Omental fat pad (tissue), 4 donors: Measurements from ENCODE around the gene PDE11A. TPM values are rescaled to one million over a fixed set of nuclear protein-coding genes. Genes with fewer than 3 reads are reported as not detected.

Source experiments
- ATAC-seq: fragments of 150-250 bp; one replicate; pipeline ENCODE4 v1.9.1; 2016; ENCODE audit warnings: mild to moderate bottlenecking, moderate library complexity; ENCODE audit not compliant: low FRiP score
- DNase-seq: peaks from one replicate; pipeline ENCODE4 v3.0.0-alpha.2; 2019; ENCODE audit warnings: low spot score
- total RNA-seq, 4 donors: library from RNA; depleted of rRNA; stranded (reverse); fragments of >200 nt; gene quantifications; one replicate each; pipeline ENCODE4 v1.1.0, GENCODE V29; 2016
- TF ChIP-seq, protein P1 (sequence below), 3 donors: fragments of 450-650 bp; IDR thresholded peaks; one replicate each; pipeline ENCODE4 v1.5.1; 2016 to 2017; ENCODE audit warnings: antibody characterized with exemption in 3 of 3, mild to moderate bottlenecking in 3 of 3, moderate library complexity in 2 of 3

PDE11A gene
- total RNA-seq, 4 donors from 2014 or later, result 0.16 to 0.65 TPM; not detected in 2

DNA sequence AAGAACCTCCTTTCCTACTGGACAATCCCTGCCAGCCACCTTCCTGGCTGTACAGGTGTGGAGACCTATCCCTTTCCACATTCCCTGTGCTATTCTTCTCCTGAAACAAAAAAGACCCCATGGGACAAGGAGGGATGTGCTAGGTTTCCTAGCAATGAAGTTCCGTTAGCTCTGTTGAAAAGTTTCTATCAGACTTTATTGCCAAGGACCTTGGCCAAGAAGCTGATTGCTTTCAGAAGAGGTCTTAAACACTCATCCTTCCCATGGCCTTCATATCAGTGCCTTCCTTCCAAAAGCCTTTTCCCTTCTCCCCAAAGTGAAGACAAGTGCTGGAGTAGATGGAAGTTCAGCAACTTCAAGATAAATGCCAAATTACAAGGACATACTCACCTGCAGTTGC lies 485.2 kb downstream of the PDE11A start:
- ATAC-seq (no peak), DNase-seq (no peak)
- TF ChIP-seq, protein P1, sequence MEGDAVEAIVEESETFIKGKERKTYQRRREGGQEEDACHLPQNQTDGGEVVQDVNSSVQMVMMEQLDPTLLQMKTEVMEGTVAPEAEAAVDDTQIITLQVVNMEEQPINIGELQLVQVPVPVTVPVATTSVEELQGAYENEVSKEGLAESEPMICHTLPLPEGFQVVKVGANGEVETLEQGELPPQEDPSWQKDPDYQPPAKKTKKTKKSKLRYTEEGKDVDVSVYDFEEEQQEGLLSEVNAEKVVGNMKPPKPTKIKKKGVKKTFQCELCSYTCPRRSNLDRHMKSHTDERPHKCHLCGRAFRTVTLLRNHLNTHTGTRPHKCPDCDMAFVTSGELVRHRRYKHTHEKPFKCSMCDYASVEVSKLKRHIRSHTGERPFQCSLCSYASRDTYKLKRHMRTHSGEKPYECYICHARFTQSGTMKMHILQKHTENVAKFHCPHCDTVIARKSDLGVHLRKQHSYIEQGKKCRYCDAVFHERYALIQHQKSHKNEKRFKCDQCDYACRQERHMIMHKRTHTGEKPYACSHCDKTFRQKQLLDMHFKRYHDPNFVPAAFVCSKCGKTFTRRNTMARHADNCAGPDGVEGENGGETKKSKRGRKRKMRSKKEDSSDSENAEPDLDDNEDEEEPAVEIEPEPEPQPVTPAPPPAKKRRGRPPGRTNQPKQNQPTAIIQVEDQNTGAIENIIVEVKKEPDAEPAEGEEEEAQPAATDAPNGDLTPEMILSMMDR (IDR thresholded peaks at IDR 0.05), result no peak

DNA sequence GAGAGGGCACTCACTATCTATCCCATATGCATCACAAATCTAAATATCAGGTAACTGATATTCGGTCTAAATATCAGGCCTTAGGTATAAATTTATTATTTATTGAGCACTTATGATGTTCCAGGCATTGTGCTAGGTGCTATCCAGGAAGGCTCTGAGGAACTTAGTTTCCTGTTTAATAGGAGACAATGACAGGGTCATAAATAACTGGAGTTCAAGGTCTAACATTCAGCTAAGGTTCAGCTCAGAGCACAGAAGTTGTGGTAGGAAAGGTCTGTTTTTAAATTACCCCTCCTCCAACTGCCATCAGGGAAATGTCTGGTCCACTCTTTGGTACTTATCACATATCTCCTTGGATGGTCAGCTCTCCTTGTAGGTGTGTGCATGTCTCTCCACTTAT lies 486.4 kb downstream of the PDE11A start:
- no peak for ATAC-seq
- DNase-seq, result no peak
- TF ChIP-seq, protein P1 (IDR thresholded peaks at IDR 0.05), result no peak

DNA sequence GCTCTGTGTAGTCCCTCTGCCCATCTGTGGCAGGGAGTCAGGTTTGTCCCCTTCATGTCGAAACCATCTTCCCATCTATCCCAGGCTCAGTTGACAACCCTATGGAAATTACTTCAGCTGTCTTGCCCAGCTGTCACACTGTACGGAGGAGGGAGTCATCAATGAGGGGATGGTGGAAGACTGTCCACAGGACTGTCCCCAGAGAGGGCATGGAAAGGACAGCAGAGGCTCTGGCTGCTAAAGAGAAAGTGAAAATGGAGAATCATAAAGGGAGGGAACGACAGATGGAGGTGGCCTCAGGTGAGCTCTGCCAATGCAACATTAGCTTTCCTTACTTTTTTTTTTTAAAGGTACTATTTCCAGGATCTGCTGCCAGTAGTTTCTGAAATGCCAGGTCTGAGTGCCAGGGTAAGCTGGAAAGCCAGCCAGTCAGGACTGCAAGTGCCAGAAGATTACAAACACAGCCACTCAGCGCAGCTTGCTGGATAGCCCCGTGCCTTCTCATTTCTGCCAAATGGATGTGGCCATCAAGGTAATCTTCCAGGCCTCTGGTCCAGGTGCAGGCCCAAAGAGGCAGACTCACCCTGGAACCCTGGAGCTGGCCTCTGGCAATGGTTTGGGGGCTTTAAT lies 487.2 kb downstream of the PDE11A start:
- ATAC-seq, result no peak
- DNase-seq, result no peak
- TF ChIP-seq, protein P1 (IDR thresholded peaks at IDR 0.05), result no peak

DNA sequence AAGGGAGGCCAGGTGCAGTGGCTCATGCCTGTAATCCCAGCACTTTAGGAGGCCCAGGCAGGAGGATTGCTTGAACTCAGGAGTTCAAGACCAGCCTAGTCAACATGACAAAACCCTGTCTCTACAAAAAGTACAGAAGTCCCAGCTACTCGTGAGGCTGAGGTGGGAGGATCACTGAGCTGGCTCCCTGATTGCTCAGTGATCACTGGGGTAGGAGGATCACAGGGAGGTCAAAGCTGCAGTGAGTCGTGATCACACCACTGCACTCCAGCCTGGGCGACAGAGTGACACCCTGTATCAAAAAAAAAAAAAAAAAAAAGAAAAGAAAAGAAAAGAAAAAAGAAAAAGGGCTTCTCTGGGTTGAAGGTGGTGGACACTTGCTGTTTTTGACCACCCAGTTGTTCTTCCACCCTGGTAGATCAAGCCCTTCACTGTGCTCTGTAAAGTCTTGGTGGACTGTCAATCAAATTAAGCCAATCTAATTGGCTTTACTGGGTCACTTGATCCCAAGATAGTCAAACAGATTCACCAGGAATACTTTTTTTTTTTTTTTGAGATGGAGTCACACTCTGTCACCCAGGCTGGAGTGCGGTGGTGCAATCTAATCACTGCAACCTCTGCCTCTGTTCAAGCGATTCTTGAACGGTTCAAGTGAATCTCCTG lies 488.4 kb downstream of the PDE11A start:
- TF ChIP-seq, protein P1 (IDR thresholded peaks at IDR 0.05), result no peak
- ATAC-seq (no peak), DNase-seq (no peak)

DNA sequence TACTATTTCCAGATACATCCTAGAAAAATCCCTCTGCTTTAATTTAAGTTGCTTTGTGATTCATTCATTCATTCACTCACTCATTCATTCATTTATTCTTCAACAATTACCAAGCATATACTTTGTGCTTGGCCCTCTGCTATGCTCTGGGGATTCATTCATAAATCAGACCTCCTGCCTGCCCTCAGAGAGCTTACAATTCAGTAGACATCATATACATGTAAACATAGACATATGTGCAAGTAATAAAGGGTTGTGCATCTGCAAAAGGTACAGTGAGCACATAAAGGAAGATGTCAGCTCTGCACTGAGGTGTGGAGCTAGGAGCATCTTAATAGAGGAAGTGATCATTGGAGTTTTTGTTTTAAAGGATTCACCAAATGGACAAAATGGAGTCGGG lies 490.6 kb downstream of the PDE11A start:
- ATAC-seq, result no peak
- no peak for DNase-seq
- TF ChIP-seq, protein P1 (IDR thresholded peaks at IDR 0.05), result no peak

DNA sequence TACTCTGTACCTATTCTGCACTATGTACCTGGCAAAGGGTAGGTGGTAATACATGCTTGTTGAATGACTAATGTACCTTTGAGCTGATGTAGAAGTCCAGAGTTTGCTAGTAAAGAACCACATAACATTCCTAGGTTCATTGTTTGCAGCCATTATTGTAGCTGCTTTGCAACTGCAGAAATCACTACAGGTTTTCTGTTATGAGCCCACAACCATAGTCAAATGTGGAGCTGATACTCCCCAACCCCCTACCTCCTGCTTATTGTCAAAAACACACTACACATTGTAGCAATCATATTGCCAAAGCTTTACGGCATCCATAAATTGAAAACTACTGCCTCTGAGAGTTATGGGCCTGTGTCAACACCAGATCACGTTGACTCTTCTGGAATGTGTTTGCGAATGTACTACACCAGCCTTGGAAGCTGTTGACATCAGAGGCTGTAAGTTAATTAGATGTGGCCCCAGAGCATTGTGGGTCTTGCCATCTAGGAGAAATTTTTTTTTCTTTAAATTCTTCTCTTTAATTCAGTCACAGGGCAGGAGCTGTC lies 493.0 kb downstream of the PDE11A start:
- TF ChIP-seq, protein P1 (IDR thresholded peaks at IDR 0.05), result no peak
- ATAC-seq (no peak), DNase-seq (no peak)

DNA sequence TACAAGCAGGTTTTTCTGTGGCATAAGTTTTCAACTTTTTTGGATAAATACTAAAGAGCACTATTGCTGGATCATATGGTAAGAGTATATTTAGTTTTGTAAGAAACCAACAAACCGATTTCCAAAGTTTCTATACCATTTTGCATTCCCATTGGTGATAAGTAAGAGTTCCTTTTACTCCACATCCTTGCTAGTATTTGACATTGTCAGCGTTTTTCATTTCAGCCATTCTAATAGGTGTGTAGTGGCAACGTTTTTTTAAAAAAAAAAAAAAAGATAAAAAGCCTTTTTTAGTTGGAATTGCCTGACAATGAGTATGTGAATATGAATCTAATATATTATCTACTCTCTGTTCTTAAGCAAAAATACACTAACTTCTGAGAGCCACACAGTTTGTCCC lies 494.1 kb downstream of the PDE11A start:
- TF ChIP-seq, protein P1 (IDR thresholded peaks at IDR 0.05), result no peak
- no peak for ATAC-seq
- DNase-seq, result no peak
